ENCODE data around the gene SUFU. TPM values are rescaled to one million over a fixed set of nuclear protein-coding genes. Genes with fewer than 3 reads are reported as not detected.
A peak's percentile ranks its signal among the peaks of the same experiment; 100 is the strongest.

SUFU gene
- total and polyA plus RNA-seq, 2 of the 4 experiments (the other 2 are of a cell fraction): 2.2 to 11.0 TPM

- H3K9me1 ChIP-seq (ENCODE audit: insufficient read depth, low read length): peaks cover 63% of the 10 kb centered on the region
- peak overlapping the region; percentile 75 for H2AFZ ChIP-seq (replicated peaks; ENCODE audit: low read length, poor library complexity)
- peak overlapping the region; percentile 96 for H3K56ac ChIP-seq (ENCODE audit: extremely low read depth, insufficient read depth, low read length)
- H3K4me2 ChIP-seq (ENCODE audit: low read depth, low read length): peak overlapping the region; percentile 1; the same call in 1 of the 2 replicates
- H2BK120ac ChIP-seq (ENCODE audit: low read depth, low read length): peak overlapping the region; percentile 99
- in situ Hi-C loops (cut with MboI; ENCODE audit: low sequenced_read_pairs) (no loop called here), dilution Hi-C loops (cut with HindIII; ENCODE audit: low sequenced_read_pairs, unreplicated experiment) (no loop called here), intact Hi-C loops (cut with micrococcal nuclease) (loop anchor here (1.0 kb wide), 1 partner anchor 12 kb away; no protein-coding TSS in a partner anchor)
- H3K23ac ChIP-seq (ENCODE audit: low read depth, low read length): peak overlapping the region; percentile 98
- no TSS peak for BruUV-seq (replicated peaks)
- no peaks in the 10 kb centered on the region for H4K20me1 ChIP-seq (ENCODE audit: insufficient read depth, low read length)
- peak overlapping the region; percentile 98 for H3K27ac ChIP-seq (ENCODE audit: insufficient read depth, low read length)
- peak overlapping the region; percentile 98 for H3K4ac ChIP-seq (ENCODE audit: low read depth, low read length)
- H3K9me3 ChIP-seq (ENCODE audit: control insufficient read depth, insufficient read depth, low read length): no peaks in the 10 kb centered on the region
- no peaks in the 10 kb centered on the region for H3K27me3 ChIP-seq (ENCODE audit: control insufficient read depth, insufficient read depth, low read length)
- H3K4me3 ChIP-seq (ENCODE audit: insufficient read depth, low read depth, low read length): no peak overlapping the region
- H3K18ac ChIP-seq (ENCODE audit: low read depth, low read length): peak overlapping the region; percentile 90
- WGBS, 2 experiments (ENCODE audit: extremely low coverage in 2 of 2, insufficient read length in 1 of 2): 54% methylated on average over 8 of the region's 22 CpGs; no CpG with 5 or more reads in 1 of the 2 experiments
- H3K4me1 ChIP-seq (ENCODE audit: control insufficient read depth, insufficient read depth, low read length): peaks cover 77% of the 10 kb centered on the region
- H4K8ac ChIP-seq (ENCODE audit: low read depth in 2 of 2, low read length in 2 of 2): peak overlapping the region; percentile 97 to 100
- H2BK5ac ChIP-seq (ENCODE audit: low read depth, low read length, poor library complexity, severe bottlenecking): peak overlapping the region; percentile 100
- ATAC-seq (ENCODE audit: low read depth) (peak; percentile 75), DNase-seq (peak; percentile 91)
- TF ChIP-seq NFE2L2 (IDR thresholded peaks at IDR 0.05; ENCODE audit: low read depth, low read length) (no peak), ELK1 (IDR thresholded peaks at IDR 0.05; ENCODE audit: borderline replicate concordance, low read depth, low read length) (no peak), MAZ (IDR thresholded peaks at IDR 0.05; ENCODE audit: borderline replicate concordance, low read depth, low read length) (peak; percentile 62; the same call in 1 of the 2 replicates), CEBPB (IDR thresholded peaks at IDR 0.05; ENCODE audit: low read depth, low read length) (peak; percentile 25; the same call in 1 of the 2 replicates), FOS (IDR thresholded peaks at IDR 0.05; ENCODE audit: low read depth, low read length) (no peak)
- H3K79me1 ChIP-seq (ENCODE audit: low read depth in 1 of 2, low read length in 2 of 2): peaks cover 29 to 81% of the 10 kb centered on the region in 2 experiments
- peak overlapping the region; percentile 98 for H3K14ac ChIP-seq (replicated peaks; ENCODE audit: low read depth, low read length)
- peak overlapping the region; percentile 99 for H2BK15ac ChIP-seq (ENCODE audit: low read depth, low read length)
- H2BK20ac ChIP-seq (ENCODE audit: low read depth, low read length): peak overlapping the region; percentile 99
- peaks cover 4% of the 10 kb centered on the region; the same call in 1 of the 2 replicates for H3K36me3 ChIP-seq (ENCODE audit: control insufficient read depth, insufficient read depth, low read length)
- H2AK9ac ChIP-seq (replicated peaks; ENCODE audit: low read depth, low read length, poor library complexity): peak overlapping the region; percentile 100
- peak overlapping the region; percentile 100 for H2AK5ac ChIP-seq (ENCODE audit: low read depth, low read length)
- ChIA-PET POLR2A (ENCODE audit: unreplicated experiment) (interaction anchor here (1.3 kb wide), 1 partner anchor 15 kb away, joined by 4 read pairs; no protein-coding TSS in a partner anchor), CTCF (interaction anchor here (0.7 to 1.8 kb wide), 3 partner anchors 12 to 46 kb away, joined by 3 to 4 read pairs (median 4); no protein-coding TSS in a partner anchor)
- H3K9ac ChIP-seq (ENCODE audit: low read depth, low read length): peak overlapping the region; percentile 38
- peak overlapping the region; percentile 100 for H4K91ac ChIP-seq (ENCODE audit: insufficient read depth, low read depth, low read length)
- H4K5ac ChIP-seq (ENCODE audit: low read depth, low read length): peak overlapping the region; percentile 83
Measured at GRCh38 chr10:102629661-102630614, 126.2 kb downstream of the SUFU start.

Measured in IMR-90 (cell line).